Hypothalamus (tissue), 51 donors: ENCODE results near the gene RAB37.

ENCODE experiments used
- DNase-seq, 51 donors: peaks; one replicate each; lab custom pipeline; 2025; lab: John Stamatoyannopoulos, UW

RAB37 gene

GRCh38 chr17:74725111-74725510, 11.9 kb upstream of the RAB37 start:
- DNase-seq: no peak

- no peak for DNase-seq
Measured at GRCh38 chr17:74728033-74728701, 8.9 kb upstream of the RAB37 start.

- DNase-seq: no peak
Measured at GRCh38 chr17:74728702-74729075, 8.4 kb upstream of the RAB37 start.

GRCh38 chr17:74729368-74729767, 7.7 kb upstream of the RAB37 start:
- no peak for DNase-seq

GRCh38 chr17:74729866-74730265, 7.2 kb upstream of the RAB37 start:
- DNase-seq: no peak

- no peak for DNase-seq
Measured at GRCh38 chr17:74730491-74731346, 6.3 kb upstream of the RAB37 start.

- no peak for DNase-seq
Measured at GRCh38 chr17:74731347-74731605, 5.8 kb upstream of the RAB37 start.

- no peak for DNase-seq
Measured at GRCh38 chr17:74732042-74732867, 4.8 kb upstream of the RAB37 start.

- no peak for DNase-seq
Measured at GRCh38 chr17:74733365-74734122, 3.5 kb upstream of the RAB37 start.

- no peak for DNase-seq
Measured at GRCh38 chr17:74734256-74734655, 2.8 kb upstream of the RAB37 start.

- no peak for DNase-seq
Measured at GRCh38 chr17:74737299-74738050, 419 bp downstream of the RAB37 start.

- no peak for DNase-seq
Measured at GRCh38 chr17:74738051-74738996, 1.3 kb downstream of the RAB37 start.

GRCh38 chr17:74739227-74739831, 2.3 kb downstream of the RAB37 start:
- DNase-seq: no peak

- no peak for DNase-seq
Measured at GRCh38 chr17:74740173-74740572, 3.1 kb downstream of the RAB37 start.

GRCh38 chr17:74740641-74741387, 3.8 kb downstream of the RAB37 start:
- DNase-seq: no peak

- DNase-seq: no peak
Measured at GRCh38 chr17:74742153-74742515, 5.1 kb downstream of the RAB37 start.

- DNase-seq: no peak
Measured at GRCh38 chr17:74742978-74743545, 6.0 kb downstream of the RAB37 start.

GRCh38 chr17:74743755-74744154, 6.7 kb downstream of the RAB37 start:
- no peak for DNase-seq
